LNCaP clone FGC (cell line): ENCODE results near the gene MYO1H.

ENCODE experiments used
- DNase-seq: peaks from one replicate; pipeline ENCODE4 v3.0.0-alpha.2; 2011; ENCODE audit warnings: low read depth
- H3K4me3 ChIP-seq: 2 replicates; pipeline ENCODE4 v1.5.1; 2011; ENCODE audit warnings: mild to moderate bottlenecking, low read depth, low read length, control low read depth
- TF ChIP-seq, protein P1 (sequence below): IDR thresholded peaks from 2 replicates; pipeline ENCODE4 v1.5.1; 2012; ENCODE audit warnings: mild to moderate bottlenecking; ENCODE audit not compliant: control insufficient read depth, insufficient read depth; ENCODE audit errors: extremely low read depth

The MYO1H gene

DNA sequence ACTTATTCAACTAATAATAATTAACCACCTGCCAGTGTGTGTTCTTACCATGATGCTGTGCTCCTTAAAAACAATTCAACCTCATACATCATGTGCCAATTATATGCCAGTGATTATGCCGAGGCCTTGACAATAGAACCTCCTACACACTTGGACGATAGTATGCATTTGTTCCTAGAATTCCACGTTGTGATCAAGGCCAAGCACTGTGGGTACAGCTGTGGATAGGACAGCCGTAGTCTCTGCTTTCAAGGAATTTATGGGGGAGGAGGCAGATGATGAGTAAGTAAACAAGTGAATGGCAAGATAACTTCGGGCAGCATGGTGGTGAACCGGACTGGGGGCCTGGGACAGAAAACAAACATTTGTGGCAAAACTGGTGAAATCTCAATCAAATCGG, 18.0 kb upstream of the MYO1H start:
- TF ChIP-seq, protein P1, sequence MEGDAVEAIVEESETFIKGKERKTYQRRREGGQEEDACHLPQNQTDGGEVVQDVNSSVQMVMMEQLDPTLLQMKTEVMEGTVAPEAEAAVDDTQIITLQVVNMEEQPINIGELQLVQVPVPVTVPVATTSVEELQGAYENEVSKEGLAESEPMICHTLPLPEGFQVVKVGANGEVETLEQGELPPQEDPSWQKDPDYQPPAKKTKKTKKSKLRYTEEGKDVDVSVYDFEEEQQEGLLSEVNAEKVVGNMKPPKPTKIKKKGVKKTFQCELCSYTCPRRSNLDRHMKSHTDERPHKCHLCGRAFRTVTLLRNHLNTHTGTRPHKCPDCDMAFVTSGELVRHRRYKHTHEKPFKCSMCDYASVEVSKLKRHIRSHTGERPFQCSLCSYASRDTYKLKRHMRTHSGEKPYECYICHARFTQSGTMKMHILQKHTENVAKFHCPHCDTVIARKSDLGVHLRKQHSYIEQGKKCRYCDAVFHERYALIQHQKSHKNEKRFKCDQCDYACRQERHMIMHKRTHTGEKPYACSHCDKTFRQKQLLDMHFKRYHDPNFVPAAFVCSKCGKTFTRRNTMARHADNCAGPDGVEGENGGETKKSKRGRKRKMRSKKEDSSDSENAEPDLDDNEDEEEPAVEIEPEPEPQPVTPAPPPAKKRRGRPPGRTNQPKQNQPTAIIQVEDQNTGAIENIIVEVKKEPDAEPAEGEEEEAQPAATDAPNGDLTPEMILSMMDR = no peak
- no peak for DNase-seq
- H3K4me3 ChIP-seq = no peak overlapping the region

DNA sequence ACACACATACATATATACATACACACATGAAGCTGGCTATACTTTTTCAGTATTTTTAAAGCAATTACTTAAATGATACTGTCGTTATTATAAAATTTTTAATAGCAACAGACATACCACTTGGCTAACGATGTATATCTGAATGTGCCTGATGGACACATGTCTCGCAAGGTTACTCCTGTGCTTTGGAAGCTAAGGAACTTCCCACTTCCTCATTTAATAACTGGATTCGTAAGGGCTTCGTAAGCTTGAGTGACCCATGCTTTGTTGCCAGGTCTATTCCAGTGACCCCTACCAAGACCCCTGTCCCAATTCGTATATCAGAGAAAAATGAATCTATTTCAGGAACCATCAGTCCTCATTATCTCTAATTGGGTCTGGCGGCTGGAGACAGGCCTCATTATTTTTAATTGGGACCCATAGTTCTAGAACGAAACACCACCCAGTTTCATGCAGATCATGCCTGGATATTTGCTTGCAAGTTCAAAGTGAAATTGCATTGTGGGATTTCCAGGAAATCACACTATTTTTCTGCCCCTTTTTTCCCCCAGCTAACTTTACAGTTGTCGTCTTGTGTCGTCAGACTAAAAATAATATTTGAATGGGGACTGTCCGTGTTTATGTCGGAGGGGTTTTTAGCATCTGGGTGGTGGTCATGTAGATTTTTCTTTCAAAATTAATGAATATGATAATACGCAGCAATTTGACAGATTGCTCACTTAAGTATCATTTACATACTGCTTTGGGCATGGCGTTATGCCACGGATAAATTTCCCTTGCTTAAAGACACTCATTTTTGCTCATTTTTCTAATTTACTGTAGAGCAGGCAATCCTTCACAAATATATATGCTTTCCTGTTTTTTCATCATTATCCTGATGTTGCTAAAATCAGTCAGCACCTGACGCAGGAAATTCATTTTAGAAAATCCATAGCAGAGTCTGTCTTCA, 17.1 kb upstream of the MYO1H start:
- H3K4me3 ChIP-seq = no peak overlapping the region
- DNase-seq = no peak
- TF ChIP-seq, protein P1 = no peak

DNA sequence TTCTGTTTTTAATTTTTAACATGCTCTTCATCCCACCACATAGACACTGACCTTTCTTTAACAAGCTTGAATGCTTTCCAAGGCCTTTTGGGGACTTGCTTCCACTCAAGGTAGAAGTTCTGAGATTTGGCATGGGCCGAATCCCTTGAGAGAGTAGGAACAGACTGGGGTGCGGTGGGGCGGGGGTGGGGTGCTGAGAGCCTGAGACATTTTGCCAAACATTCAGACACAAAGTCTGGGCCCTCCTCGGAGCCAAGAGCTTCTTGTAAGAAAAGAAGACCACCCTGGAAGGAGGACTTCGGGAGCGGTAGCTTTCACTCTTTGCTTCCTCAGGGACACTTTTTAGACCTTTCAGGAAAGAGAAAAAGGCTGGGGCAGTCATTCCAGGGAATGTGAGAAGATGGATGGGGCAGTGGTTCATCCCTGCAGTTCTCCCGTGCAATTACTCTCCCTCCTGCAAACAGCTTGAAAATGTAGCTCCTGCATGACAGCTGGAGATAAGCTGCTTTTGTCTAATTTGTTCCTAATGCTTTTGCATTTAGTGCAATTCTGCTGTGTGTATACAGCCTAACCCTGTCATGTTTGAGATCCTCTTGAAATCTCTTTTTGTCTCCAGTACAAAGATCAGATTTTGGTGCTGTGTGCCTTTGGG, 16.3 kb upstream of the MYO1H start:
- DNase-seq = no peak
- TF ChIP-seq, protein P1 = no peak
- H3K4me3 ChIP-seq = no peak overlapping the region

DNA sequence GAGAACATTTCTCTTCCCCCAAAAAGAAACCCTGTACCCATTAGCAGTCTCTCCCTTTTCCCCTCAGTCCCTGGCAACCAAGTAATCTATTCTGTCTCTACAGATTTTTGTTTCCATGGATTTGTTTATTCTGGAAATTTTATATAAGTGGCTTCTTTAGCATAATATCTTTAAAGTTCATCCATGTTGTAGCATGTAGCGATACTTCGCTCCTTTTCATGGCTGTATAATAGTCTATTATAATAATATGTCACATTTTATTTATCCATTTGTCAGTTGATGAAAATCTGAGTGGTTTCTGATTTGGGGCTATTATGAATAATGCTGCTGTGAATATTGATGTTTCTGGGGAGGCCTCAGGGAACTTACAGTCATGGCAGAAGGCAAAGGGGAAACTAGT, 12.8 kb upstream of the MYO1H start:
- H3K4me3 ChIP-seq = no peak overlapping the region
- no peak for DNase-seq
- TF ChIP-seq, protein P1 = no peak

DNA sequence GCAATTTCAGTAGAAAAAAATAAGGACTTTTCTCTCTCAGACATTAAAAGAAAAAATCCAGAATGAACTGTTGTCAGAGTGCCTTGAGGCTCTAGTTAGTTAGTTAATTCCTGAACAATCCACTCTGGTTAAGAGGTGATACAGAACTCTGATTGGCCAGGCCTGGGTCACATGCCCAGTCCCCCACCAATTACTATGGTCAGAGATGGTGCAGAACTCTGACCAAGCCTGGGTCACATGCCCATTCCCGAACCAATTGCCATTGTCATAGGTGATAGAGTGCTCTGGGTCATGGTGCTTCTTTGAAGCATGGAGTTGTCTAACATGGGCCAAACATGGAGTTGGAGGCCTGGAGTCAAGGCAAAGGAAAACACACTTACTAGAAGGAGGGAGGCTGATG, 11.1 kb upstream of the MYO1H start:
- no peak overlapping the region for H3K4me3 ChIP-seq
- TF ChIP-seq, protein P1 = no peak
- no peak for DNase-seq

DNA sequence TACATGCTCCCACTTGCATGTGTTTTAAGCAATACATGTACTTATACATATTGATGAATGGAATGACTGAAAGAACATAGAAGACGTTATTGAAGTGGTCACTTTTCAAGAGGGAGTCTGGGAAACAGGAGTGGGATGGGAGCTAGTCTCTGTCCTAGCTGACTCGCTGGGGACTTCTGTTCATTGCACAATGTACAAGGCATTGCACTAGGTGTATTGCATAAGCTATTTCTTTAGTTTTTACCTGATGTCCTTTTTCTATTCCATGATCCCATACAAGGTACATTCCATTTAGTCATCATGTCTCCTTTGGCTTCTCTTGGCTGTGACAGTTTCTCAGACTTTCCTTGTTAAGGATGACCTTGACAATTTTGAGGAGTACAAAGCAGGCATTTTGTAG, 4.0 kb upstream of the MYO1H start:
- no peak overlapping the region for H3K4me3 ChIP-seq
- no peak for DNase-seq
- TF ChIP-seq, protein P1 = no peak
